ENCODE results near the gene CACNA2D1.

Gene CACNA2D1

GRCh38 chr7:82224529-82224928, 219.0 kb downstream of the CACNA2D1 start:
- no peaks in the 10 kb centered on the region for H3K27me3 ChIP-seq (ENCODE audit: control insufficient read depth, insufficient read depth, low read length)
- H3K4me1 ChIP-seq (ENCODE audit: control insufficient read depth, insufficient read depth, low read length): peaks cover 2% of the 10 kb centered on the region
- no peak overlapping the region for H3K27ac ChIP-seq (ENCODE audit: low read depth, low read length)
- no peaks in the 10 kb centered on the region for H3K36me3 ChIP-seq (ENCODE audit: control insufficient read depth, insufficient read depth, low read length)
- H3K4me3 ChIP-seq (ENCODE audit: low read length): no peak overlapping the region
- H3K9ac ChIP-seq (ENCODE audit: low read length): no peak overlapping the region

DNA sequence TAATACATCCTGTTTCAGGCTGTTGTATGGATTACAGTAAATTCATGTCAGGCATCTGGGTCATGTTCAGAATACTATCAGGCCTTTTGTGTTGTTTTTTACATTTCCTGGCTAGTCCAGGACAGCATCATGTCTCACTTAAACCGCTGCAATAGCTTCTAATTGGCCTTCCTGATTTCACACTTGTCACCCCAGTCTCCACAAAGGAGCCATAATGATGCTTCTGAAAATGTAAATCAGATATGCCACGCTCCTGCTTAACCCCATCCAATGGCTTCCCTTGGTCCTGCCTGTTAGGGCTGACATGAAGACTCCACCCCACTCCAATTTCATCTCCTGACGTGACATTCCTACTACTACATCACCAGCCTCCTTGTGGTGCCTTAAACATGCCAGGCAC, 220.0 kb downstream of the CACNA2D1 start:
- Histone ChIP-seq H3K4me1 (ENCODE audit: control insufficient read depth, insufficient read depth, low read length) (no peaks in the 10 kb centered on the region), H3K27me3 (ENCODE audit: control insufficient read depth, insufficient read depth, low read length) (no peaks in the 10 kb centered on the region), H3K27ac (ENCODE audit: low read depth, low read length) (no peak overlapping the region), H3K9ac (ENCODE audit: low read length) (no peak overlapping the region), H3K4me3 (ENCODE audit: low read length) (no peak overlapping the region), H3K36me3 (ENCODE audit: control insufficient read depth, insufficient read depth, low read length) (no peaks in the 10 kb centered on the region)

DNA sequence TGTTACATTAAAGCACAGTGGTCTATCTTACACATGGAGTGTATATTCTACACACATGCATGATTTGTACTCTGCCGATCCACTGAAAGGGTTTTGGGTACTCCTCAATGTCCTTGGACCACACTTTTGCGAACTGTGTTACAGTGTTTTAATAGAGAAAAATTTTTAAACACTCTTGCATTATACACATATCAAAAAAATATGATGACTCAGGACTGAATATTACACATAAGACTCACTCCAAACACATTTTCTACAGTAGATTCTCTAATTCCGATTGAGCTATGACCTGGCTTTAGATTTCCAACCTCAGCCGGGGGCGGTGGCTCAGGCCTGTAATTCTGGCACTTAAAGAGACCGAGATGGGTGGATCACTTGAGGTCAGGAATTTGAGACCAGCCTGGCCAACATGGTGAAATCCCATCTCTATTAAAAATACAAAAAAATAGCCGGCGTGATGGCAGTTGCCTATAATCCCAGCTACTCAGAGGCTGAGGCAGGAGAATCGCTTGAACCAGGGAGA, 222.4 kb downstream of the CACNA2D1 start:
- Histone ChIP-seq H3K4me1 (ENCODE audit: control insufficient read depth, insufficient read depth, low read length) (no peaks in the 10 kb centered on the region), H3K27me3 (ENCODE audit: control insufficient read depth, insufficient read depth, low read length) (no peaks in the 10 kb centered on the region), H3K36me3 (ENCODE audit: control insufficient read depth, insufficient read depth, low read length) (no peaks in the 10 kb centered on the region), H3K27ac (ENCODE audit: low read depth, low read length) (no peak overlapping the region), H3K4me3 (ENCODE audit: low read length) (no peak overlapping the region), H3K9ac (ENCODE audit: low read length) (no peak overlapping the region)

- Histone ChIP-seq H3K36me3 (ENCODE audit: control insufficient read depth, insufficient read depth, low read length) (no peaks in the 10 kb centered on the region), H3K4me3 (ENCODE audit: low read length) (no peak overlapping the region), H3K9ac (ENCODE audit: low read length) (no peak overlapping the region), H3K27me3 (ENCODE audit: control insufficient read depth, insufficient read depth, low read length) (no peaks in the 10 kb centered on the region), H3K4me1 (ENCODE audit: control insufficient read depth, insufficient read depth, low read length) (no peaks in the 10 kb centered on the region), H3K27ac (ENCODE audit: low read depth, low read length) (no peak overlapping the region)
Observed at GRCh38 chr7:82212466-82212865, 231.1 kb downstream of the CACNA2D1 start.

- Histone ChIP-seq H3K36me3 (ENCODE audit: control insufficient read depth, insufficient read depth, low read length) (no peaks in the 10 kb centered on the region), H3K9ac (ENCODE audit: low read length) (no peak overlapping the region), H3K27me3 (ENCODE audit: control insufficient read depth, insufficient read depth, low read length) (no peaks in the 10 kb centered on the region), H3K27ac (ENCODE audit: low read depth, low read length) (no peak overlapping the region), H3K4me3 (ENCODE audit: low read length) (no peak overlapping the region), H3K4me1 (ENCODE audit: control insufficient read depth, insufficient read depth, low read length) (no peaks in the 10 kb centered on the region)
Observed at GRCh38 chr7:82211333-82211732, 232.2 kb downstream of the CACNA2D1 start.

DNA sequence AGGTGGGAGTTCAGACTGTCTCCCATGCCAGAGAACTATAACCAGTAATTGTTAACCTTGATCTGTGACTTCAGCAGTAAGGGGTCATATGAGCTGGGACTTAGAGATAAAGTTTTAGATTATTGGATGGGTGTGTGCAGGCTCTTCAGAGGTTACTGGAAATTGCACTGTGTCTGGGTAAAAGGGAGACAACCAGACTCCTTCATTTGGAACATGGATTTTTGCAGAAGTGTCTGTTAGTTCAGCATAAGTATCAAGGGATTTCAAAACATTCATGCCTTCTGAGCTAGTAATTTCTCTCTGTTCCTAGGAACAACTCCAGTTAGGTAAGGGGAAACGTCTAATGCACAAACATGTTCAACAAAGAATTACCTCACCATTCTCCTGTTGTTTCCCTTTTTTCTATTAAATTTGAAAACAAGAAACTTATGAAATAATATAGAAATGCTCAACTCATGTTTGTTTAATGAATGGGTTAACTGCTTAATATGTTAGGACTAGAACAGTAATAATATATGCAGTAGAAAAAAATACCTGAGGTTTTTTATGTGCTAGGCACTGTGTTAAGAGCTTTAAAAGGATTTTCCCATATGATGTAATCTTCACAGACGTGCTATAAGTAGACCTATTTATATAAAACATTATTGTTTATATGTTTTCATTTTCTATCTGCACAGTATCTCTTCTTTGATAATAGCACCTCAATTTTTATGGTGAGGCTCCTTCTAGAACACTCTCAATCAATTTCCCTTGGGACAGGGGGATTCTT, 233.0 kb downstream of the CACNA2D1 start:
- no peaks in the 10 kb centered on the region for H3K4me1 ChIP-seq (ENCODE audit: control insufficient read depth, insufficient read depth, low read length)
- no peaks in the 10 kb centered on the region for H3K36me3 ChIP-seq (ENCODE audit: control insufficient read depth, insufficient read depth, low read length)
- no peak overlapping the region for H3K4me3 ChIP-seq (ENCODE audit: low read length)
- H3K9ac ChIP-seq (ENCODE audit: low read length): no peak overlapping the region
- no peak overlapping the region for H3K27ac ChIP-seq (ENCODE audit: low read depth, low read length)
- no peaks in the 10 kb centered on the region for H3K27me3 ChIP-seq (ENCODE audit: control insufficient read depth, insufficient read depth, low read length)

DNA sequence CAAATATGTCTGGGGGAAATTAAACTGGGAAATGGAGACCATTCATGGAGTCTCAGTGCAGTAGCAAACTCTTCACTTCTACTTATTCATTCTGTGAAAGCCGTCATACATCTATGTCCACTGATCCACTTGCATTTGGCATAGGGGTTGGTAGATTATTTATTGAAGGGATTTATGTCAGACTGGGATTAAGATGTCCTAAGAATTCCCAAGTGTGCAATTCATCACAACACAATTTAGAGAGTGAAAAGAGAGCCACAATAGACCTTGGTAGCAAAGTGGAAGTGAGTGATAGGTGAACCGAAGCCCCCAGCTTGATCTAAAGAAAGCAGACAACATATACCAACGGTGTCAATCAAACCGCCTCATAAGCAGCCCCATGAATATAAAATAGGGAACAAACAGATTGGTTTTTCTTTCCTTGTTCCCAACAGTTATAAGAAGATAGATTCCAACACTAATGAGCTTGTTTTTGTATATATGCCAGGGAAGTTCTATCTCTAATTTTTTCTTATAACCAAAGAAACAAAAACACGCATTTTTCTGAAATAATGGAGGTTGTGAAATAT, 234.3 kb downstream of the CACNA2D1 start:
- Histone ChIP-seq H3K36me3 (ENCODE audit: control insufficient read depth, insufficient read depth, low read length) (no peaks in the 10 kb centered on the region), H3K4me3 (ENCODE audit: low read length) (no peak overlapping the region), H3K4me1 (ENCODE audit: control insufficient read depth, insufficient read depth, low read length) (no peaks in the 10 kb centered on the region), H3K27me3 (ENCODE audit: control insufficient read depth, insufficient read depth, low read length) (no peaks in the 10 kb centered on the region), H3K9ac (ENCODE audit: low read length) (no peak overlapping the region), H3K27ac (ENCODE audit: low read depth, low read length) (no peak overlapping the region)

DNA sequence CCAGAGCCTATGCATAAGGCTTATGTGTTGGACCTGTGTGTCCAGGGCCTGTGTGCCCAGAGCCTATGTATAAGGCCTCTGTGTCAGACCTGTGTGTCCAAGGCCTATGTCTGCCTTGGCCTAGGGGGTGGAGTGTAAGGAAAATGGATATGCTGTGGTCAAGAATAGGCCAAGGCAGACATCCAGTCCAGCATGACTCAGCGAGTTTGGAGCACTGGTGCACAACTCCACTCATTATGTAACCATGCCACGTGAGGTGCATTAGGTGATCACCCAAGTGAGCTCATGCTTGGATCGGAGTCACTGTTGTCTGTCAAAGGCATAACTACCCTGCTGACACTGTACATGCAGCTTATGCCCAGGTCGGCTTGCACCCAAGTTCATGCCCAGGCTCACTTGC, 238.9 kb downstream of the CACNA2D1 start:
- no peaks in the 10 kb centered on the region for H3K36me3 ChIP-seq (ENCODE audit: control insufficient read depth, insufficient read depth, low read length)
- H3K27me3 ChIP-seq (ENCODE audit: control insufficient read depth, insufficient read depth, low read length): no peaks in the 10 kb centered on the region
- no peak overlapping the region for H3K4me3 ChIP-seq (ENCODE audit: low read length)
- no peaks in the 10 kb centered on the region for H3K4me1 ChIP-seq (ENCODE audit: control insufficient read depth, insufficient read depth, low read length)
- no peak overlapping the region for H3K9ac ChIP-seq (ENCODE audit: low read length)
- no peak overlapping the region for H3K27ac ChIP-seq (ENCODE audit: low read depth, low read length)

DNA sequence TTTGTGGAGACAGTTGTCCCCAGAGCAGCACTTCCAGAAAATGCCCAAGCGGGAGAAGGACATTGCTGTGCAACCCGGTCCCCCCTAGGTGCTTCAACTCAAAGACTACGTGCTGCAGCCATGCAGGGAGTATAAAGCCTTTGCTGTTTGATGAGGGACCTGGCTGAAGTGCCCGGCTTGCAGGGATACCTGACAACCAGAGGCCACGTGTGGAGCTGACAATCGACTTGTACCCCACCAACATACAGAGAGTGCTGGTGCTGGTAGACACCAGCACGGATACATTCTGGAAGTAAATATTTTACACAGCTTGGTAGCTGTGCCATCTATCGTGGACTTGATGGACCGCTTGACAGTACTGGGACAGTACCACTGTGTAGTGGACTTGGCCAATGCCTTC, 240.6 kb downstream of the CACNA2D1 start:
- no peaks in the 10 kb centered on the region for H3K27me3 ChIP-seq (ENCODE audit: control insufficient read depth, insufficient read depth, low read length)
- no peaks in the 10 kb centered on the region for H3K36me3 ChIP-seq (ENCODE audit: control insufficient read depth, insufficient read depth, low read length)
- no peak overlapping the region for H3K9ac ChIP-seq (ENCODE audit: low read length)
- no peak overlapping the region for H3K4me3 ChIP-seq (ENCODE audit: low read length)
- no peaks in the 10 kb centered on the region for H3K4me1 ChIP-seq (ENCODE audit: control insufficient read depth, insufficient read depth, low read length)
- no peak overlapping the region for H3K27ac ChIP-seq (ENCODE audit: low read depth, low read length)

- Histone ChIP-seq H3K4me3 (ENCODE audit: low read length) (no peak overlapping the region), H3K27ac (ENCODE audit: low read depth, low read length) (no peak overlapping the region), H3K36me3 (ENCODE audit: control insufficient read depth, insufficient read depth, low read length) (no peaks in the 10 kb centered on the region), H3K4me1 (ENCODE audit: control insufficient read depth, insufficient read depth, low read length) (no peaks in the 10 kb centered on the region), H3K9ac (ENCODE audit: low read length) (no peak overlapping the region), H3K27me3 (ENCODE audit: control insufficient read depth, insufficient read depth, low read length) (no peaks in the 10 kb centered on the region)
Observed at GRCh38 chr7:82202107-82202506, 241.5 kb downstream of the CACNA2D1 start.

DNA sequence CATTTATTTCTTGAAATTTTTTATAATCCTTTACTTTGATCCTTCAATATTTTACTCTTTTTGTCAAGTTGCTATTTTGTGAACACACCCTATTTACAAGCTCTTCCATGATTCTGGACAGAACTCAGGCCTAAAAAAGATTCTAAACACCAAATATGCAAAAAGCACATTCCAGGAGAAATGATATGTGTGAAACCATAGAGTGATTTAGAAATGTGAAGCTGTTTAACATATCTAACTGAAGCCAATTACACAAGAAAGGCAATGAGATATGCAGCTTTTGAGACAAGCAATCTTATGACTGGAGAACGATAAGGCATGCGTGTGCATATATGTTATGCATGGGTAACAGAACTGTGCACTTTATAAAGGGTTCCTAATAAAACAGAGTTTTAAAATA, 243.0 kb downstream of the CACNA2D1 start:
- H3K27ac ChIP-seq (ENCODE audit: low read depth, low read length): no peak overlapping the region
- H3K9ac ChIP-seq (ENCODE audit: low read length): no peak overlapping the region
- no peaks in the 10 kb centered on the region for H3K36me3 ChIP-seq (ENCODE audit: control insufficient read depth, insufficient read depth, low read length)
- H3K4me3 ChIP-seq (ENCODE audit: low read length): no peak overlapping the region
- no peaks in the 10 kb centered on the region for H3K27me3 ChIP-seq (ENCODE audit: control insufficient read depth, insufficient read depth, low read length)
- H3K4me1 ChIP-seq (ENCODE audit: control insufficient read depth, insufficient read depth, low read length): no peaks in the 10 kb centered on the region

GRCh38 chr7:82194016-82194643, 249.4 kb downstream of the CACNA2D1 start:
- Histone ChIP-seq H3K27me3 (ENCODE audit: control insufficient read depth, insufficient read depth, low read length) (no peaks in the 10 kb centered on the region), H3K4me1 (ENCODE audit: control insufficient read depth, insufficient read depth, low read length) (no peaks in the 10 kb centered on the region), H3K27ac (ENCODE audit: low read depth, low read length) (no peak overlapping the region), H3K4me3 (ENCODE audit: low read length) (no peak overlapping the region), H3K36me3 (ENCODE audit: control insufficient read depth, insufficient read depth, low read length) (no peaks in the 10 kb centered on the region), H3K9ac (ENCODE audit: low read length) (no peak overlapping the region)
